ENCODE measurements around the gene MYO10.
"Not testable (repeated sequence)": the region's sequence is repeated elsewhere in the genome, so short reads cannot be mapped to it uniquely, and the experiment has no call there.

MYO10 gene

DNA sequence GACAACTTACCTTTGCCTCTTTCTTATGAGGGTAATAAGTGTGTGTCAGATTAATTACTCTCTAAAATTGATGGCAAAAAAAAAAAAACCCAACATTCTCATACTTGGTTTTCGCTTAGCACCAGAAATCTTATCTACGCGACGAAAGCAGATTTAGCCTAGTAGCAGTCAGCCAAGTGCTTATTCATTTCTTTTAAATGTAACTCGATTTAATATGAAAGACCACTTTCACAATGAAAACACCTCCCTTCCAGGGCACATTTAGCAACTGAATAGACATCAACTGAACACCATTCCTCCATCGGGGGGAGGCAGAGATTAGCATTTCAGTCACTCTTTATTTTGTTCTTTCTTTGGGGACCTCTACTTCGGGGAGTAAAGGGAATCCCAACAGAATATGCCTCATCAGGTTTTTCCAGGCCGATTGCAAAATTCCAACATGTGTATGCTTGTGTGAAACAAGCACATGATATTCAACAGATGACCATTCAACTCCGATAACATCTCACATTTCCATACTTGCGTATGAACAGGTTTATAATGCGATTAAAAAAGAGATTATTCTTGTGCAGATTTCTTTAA lies 195.2 kb downstream of the MYO10 start:
- no peak overlapping the region for H3K27ac ChIP-seq (ENCODE audit: low read length)
- H3K9me3 ChIP-seq (ENCODE audit: control insufficient read depth in 2 of 2, low read length in 2 of 2): no peaks in the 10 kb centered on the region
- peaks cover 0 to 10% of the 10 kb centered on the region in 2 donors for H3K27me3 ChIP-seq (ENCODE audit: control insufficient read depth in 1 of 2, insufficient read depth in 2 of 2, low read length in 2 of 2)
- peaks cover 3% of the 10 kb centered on the region for H3K4me1 ChIP-seq (ENCODE audit: control insufficient read depth, insufficient read depth, low read length)
- peak overlapping the region; percentile 52 to 61 for H3K4me3 ChIP-seq (ENCODE audit: low read length in 2 of 2)
- peak overlapping the region in 1 of 2 donors; percentile 51 for H3K9ac ChIP-seq (ENCODE audit: low read length in 2 of 2)
- no peaks in the 10 kb centered on the region for H3K36me3 ChIP-seq (ENCODE audit: control insufficient read depth in 2 of 2, insufficient read depth in 2 of 2, low read length in 2 of 2)

DNA sequence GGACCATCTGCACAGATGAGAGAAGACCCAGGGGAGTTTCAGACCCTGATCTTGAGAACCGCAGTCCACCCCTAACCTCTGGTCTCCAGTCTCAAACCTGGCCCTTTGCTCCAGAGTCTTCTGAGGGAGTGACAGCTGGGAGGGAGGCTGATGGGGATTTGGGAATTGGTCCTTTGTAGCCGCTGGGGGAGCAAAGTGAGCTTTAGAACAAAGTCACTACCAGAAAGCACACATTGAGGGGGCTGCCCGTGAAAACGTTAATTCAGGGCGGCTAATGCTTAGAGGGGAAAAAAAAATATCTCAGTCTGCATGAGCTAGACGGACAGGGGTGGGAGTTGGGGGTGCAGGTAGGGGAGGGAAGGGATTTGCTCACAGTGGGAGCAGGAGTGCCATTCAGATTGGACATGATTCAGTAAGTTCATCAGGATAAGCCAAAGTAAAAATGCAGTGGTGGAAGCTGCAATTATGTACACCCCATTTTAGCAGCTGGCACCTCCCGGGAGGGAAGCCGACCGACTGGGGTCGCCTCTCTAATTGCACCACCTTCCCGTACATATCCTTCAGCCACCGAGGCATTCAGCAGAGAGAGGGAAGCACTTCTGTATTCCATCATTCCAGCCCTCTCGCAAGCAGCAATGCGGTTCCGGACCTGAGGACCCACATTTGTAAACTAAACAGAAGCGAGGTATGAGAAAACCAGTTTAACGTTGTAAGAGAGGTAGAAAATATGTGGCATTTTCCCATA lies 195.8 kb downstream of the MYO10 start:
- H3K4me1 ChIP-seq (ENCODE audit: control insufficient read depth, insufficient read depth, low read length): peaks cover 5% of the 10 kb centered on the region
- H3K27ac ChIP-seq (ENCODE audit: low read length): no peak overlapping the region
- H3K36me3 ChIP-seq (ENCODE audit: control insufficient read depth in 2 of 2, insufficient read depth in 2 of 2, low read length in 2 of 2): no peaks in the 10 kb centered on the region
- H3K4me3 ChIP-seq (ENCODE audit: low read length in 2 of 2): peak overlapping the region; percentile 52 to 61
- peaks cover 0 to 10% of the 10 kb centered on the region in 2 donors for H3K27me3 ChIP-seq (ENCODE audit: control insufficient read depth in 1 of 2, insufficient read depth in 2 of 2, low read length in 2 of 2)
- H3K9me3 ChIP-seq (ENCODE audit: control insufficient read depth in 2 of 2, low read length in 2 of 2): no peaks in the 10 kb centered on the region
- H3K9ac ChIP-seq (ENCODE audit: low read length in 2 of 2): peak overlapping the region in 1 of 2 donors; percentile 51

DNA sequence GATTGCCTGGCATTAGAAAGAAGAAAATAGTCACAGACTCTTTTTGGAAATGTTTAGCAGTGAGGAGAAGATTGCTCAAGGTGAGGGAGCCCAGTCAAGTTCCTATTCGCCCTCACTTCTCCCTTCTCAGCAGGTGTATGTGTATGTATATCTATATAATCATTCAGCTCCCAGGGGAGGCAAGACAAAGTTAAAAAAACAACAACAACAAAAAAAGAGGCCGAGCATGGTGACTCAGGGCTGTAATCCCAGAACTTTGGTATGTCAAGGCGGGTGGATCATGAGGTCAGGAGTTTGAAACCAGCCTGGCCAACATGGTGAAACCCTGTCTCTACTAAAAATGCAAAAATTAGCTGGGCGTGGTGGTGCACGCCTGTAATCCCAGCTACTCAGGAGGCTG lies 197.7 kb downstream of the MYO10 start:
- not testable (repeated sequence) for H3K27ac ChIP-seq (ENCODE audit: low read length); H3K9me3 ChIP-seq (ENCODE audit: control insufficient read depth in 2 of 2, low read length in 2 of 2)

DNA sequence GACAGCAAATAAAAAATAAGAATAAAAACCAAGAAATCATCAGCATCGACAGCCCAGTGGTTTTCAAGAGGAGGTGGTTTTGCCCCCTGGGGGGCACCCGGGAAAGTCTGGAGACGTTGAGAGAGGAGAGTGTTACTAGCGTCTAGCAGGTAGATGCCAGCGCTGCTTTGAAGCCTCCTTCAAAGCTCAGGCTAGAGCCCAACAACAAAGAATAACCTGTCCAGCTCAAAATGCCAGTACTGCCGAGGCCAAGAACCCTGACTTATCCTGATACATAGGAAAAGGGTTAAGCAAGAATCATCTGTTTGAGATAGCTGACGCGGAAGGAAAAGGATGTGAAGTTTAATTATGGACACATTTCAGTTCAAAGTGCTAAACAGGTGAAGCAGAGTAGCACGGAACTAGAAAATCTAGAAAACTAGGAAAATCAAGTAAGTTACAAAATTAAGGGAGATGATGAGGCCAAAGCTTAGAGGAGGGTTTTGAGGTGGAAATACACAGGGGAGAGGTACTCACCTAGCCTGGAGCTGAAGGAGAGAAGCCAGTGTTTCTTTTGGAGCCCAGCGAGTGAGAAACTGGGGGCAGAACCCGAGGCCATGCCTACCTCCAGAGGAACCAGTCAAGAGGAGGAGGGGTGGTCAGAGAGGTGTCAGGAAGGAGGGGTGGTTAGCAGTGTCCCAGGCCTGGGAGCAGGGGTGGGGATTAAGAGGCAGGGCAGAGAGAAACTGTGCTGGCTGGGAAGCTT lies 198.3 kb downstream of the MYO10 start:
- Histone ChIP-seq H3K36me3 (ENCODE audit: control insufficient read depth in 2 of 2, insufficient read depth in 2 of 2, low read length in 2 of 2) (no peaks in the 10 kb centered on the region), H3K27ac (ENCODE audit: low read length) (no peak overlapping the region), H3K27me3 (ENCODE audit: control insufficient read depth in 1 of 2, insufficient read depth in 2 of 2, low read length in 2 of 2) (peaks cover 0 to 10% of the 10 kb centered on the region in 2 donors), H3K9me3 (ENCODE audit: control insufficient read depth in 2 of 2, low read length in 2 of 2) (no peaks in the 10 kb centered on the region), H3K9ac (ENCODE audit: low read length in 2 of 2) (no peak overlapping the region), H3K4me1 (ENCODE audit: control insufficient read depth, insufficient read depth, low read length) (peaks cover 5% of the 10 kb centered on the region), H3K4me3 (ENCODE audit: low read length in 2 of 2) (no peak overlapping the region)

More for the DNA sequence above, 197.7 kb downstream of the MYO10 start:
- H3K36me3 ChIP-seq (ENCODE audit: control insufficient read depth in 2 of 2, insufficient read depth in 2 of 2, low read length in 2 of 2); H3K4me3 ChIP-seq (ENCODE audit: low read length in 2 of 2); H3K4me1 ChIP-seq (ENCODE audit: control insufficient read depth, insufficient read depth, low read length); H3K9ac ChIP-seq (ENCODE audit: low read length in 2 of 2): not testable (repeated sequence)
- peaks cover 0 to 10% of the 10 kb centered on the region in 2 donors for H3K27me3 ChIP-seq (ENCODE audit: control insufficient read depth in 1 of 2, insufficient read depth in 2 of 2, low read length in 2 of 2)

DNA sequence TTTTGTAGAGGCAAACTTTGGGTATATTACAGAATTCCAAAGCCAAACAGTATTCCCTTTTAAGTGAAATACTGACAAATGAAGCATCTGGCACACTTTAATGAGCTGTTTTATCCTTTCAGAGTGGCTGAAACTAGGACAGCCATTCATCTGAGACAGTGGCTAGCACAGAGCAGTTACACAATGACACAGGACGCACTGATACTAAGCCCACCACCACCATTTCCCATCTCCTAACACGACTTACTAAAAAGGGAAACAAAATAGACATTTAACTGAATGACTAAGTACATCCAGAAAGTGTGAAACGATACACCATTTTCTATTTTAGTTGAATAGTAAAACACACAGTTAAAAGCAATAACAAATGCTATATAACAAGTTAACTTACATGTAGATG lies 198.9 kb downstream of the MYO10 start:
- Histone ChIP-seq H3K36me3 (ENCODE audit: control insufficient read depth in 2 of 2, insufficient read depth in 2 of 2, low read length in 2 of 2) (no peaks in the 10 kb centered on the region), H3K9ac (ENCODE audit: low read length in 2 of 2) (no peak overlapping the region)

DNA sequence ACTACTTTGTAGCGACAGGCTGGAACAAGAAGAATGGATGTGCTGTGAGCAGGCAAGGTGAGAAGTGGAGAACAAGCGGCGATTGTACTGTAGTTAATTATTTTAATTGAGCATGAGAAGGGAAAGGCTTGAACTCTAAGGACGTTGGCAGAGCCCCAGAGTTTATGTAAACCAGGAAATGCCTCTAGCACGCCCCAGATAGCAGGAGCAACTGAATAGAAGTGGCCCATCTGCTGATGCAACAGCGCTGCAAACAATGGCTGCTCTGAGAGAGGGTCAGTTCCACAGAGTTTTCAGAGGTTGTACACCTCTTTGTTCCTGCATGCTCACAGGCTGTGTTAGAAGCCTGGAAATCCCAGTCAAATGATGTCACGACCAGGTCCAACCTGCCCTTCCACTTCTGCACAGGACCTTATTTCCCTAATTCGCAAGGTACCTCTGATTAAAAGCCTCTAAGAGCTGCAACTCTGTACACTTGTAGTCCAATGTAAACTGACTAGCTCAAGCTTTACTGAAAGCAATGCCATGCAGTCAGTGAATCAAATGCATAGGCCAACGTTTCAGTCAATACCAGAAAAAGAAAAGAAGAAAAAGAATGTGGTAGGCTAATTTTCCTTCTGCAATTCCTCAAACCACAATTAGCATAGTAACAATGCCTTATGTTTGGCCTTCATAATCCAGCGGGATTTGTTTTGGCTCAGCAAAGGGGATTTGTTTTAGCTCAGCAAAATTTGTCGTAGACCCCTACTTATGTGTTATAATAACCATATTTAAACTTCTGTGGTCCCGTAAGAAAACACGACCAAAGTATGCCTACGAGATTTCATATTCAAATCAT lies 199.7 kb downstream of the MYO10 start:
- Histone ChIP-seq H3K4me1 (ENCODE audit: control insufficient read depth, insufficient read depth, low read length) (peaks cover 5% of the 10 kb centered on the region), H3K27ac (ENCODE audit: low read length) (no peak overlapping the region)

More for the DNA sequence above, 198.9 kb downstream of the MYO10 start:
- Histone ChIP-seq H3K27ac (ENCODE audit: low read length) (no peak overlapping the region), H3K4me3 (ENCODE audit: low read length in 2 of 2) (no peak overlapping the region), H3K9me3 (ENCODE audit: control insufficient read depth in 2 of 2, low read length in 2 of 2) (no peaks in the 10 kb centered on the region), H3K27me3 (ENCODE audit: control insufficient read depth in 1 of 2, insufficient read depth in 2 of 2, low read length in 2 of 2) (peaks cover 0 to 10% of the 10 kb centered on the region in 2 donors), H3K4me1 (ENCODE audit: control insufficient read depth, insufficient read depth, low read length) (peaks cover 5% of the 10 kb centered on the region)

DNA sequence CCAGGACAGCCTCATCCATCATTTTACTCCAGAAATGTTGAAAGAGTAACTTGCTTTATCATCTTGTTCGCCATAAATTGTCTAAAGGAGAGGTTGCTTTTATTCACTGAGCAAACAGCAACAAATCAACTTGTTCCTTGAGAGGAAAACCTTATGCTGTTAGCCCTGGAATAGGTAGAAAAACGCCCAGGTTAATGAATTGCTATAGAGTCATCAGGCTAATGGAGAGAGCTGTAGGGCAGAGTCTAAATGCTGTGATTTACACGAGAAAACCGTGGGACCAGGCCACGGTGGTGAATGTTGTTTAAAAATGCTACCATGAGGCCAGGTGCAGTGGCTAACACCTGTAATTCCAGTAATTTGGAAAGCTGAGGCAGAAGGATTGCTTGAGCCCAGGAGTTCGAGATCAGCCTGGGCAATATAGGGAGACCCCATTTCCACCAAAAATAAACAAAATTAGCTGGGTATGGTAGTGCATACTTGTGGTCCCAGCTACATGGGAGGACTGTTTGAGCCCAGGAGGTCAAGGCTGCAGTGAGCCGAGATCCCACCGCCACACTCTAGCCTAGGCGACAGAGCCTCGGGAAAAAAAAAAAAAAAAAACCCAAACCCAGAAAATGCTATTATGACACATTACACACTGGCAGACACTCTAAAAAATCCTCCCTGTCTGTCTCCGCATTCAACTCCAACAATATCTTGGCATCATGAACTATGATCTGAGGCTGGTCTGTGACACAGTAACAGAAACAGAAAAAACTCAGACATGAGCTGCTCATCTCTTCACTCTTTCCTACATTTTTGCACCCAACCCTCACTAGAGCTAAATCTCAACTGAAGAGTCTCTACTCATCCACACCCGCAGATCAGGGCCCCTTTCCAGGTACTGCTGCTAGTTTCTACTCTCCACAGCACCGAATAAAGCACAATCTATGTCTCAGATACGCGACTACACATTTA lies 200.7 kb downstream of the MYO10 start:
- Histone ChIP-seq H3K9me3 (ENCODE audit: control insufficient read depth in 2 of 2, low read length in 2 of 2) (no peaks in the 10 kb centered on the region), H3K4me3 (ENCODE audit: low read length in 2 of 2) (no peak overlapping the region), H3K9ac (ENCODE audit: low read length in 2 of 2) (no peak overlapping the region), H3K27ac (ENCODE audit: low read length) (no peak overlapping the region), H3K36me3 (ENCODE audit: control insufficient read depth in 2 of 2, insufficient read depth in 2 of 2, low read length in 2 of 2) (no peaks in the 10 kb centered on the region), H3K27me3 (ENCODE audit: control insufficient read depth in 1 of 2, insufficient read depth in 2 of 2, low read length in 2 of 2) (peaks cover 0 to 9% of the 10 kb centered on the region in 2 donors), H3K4me1 (ENCODE audit: control insufficient read depth, insufficient read depth, low read length) (peaks cover 5% of the 10 kb centered on the region)

More for the DNA sequence above, 199.7 kb downstream of the MYO10 start:
- H3K9me3 ChIP-seq (ENCODE audit: control insufficient read depth in 2 of 2, low read length in 2 of 2): no peaks in the 10 kb centered on the region
- H3K27me3 ChIP-seq (ENCODE audit: control insufficient read depth in 1 of 2, insufficient read depth in 2 of 2, low read length in 2 of 2): peaks cover 0 to 10% of the 10 kb centered on the region in 2 donors
- H3K9ac ChIP-seq (ENCODE audit: low read length in 2 of 2): no peak overlapping the region
- H3K36me3 ChIP-seq (ENCODE audit: control insufficient read depth in 2 of 2, insufficient read depth in 2 of 2, low read length in 2 of 2): no peaks in the 10 kb centered on the region
- no peak overlapping the region for H3K4me3 ChIP-seq (ENCODE audit: low read length in 2 of 2)

DNA sequence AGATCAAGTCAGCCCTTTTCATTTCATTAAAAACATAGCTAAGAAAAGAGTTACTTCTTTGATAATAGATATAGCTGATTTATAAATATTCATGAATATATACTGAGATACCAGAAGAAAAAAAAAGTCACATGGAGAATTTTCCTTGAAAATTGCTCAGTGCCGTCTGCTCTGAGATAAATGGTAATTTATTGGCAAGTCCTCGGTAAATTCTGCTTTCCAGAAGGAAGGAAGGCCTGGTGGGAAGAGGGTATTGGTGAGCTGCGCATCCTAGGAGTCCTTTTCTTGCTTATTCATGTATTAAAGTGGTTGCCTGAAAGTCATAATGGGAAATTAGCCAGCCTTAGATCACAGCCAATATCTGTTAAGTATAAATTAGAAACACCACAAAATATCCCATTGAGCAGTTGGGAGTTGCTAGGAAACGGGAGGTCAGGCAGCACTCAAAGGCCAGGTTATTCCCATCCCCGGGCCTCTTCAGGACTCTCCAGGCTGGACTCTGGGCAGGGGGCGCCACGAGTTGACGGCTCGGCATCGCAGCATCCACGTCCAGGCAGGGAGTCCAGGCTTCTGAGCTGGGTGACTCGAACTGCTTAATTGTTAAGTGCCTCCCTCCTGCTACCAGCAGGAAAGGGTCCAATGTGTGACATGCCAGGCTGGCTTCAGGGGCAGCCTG lies 202.6 kb downstream of the MYO10 start:
- H3K27me3 ChIP-seq (ENCODE audit: control insufficient read depth in 1 of 2, insufficient read depth in 2 of 2, low read length in 2 of 2): peaks cover 0 to 3% of the 10 kb centered on the region in 2 donors
- H3K4me1 ChIP-seq (ENCODE audit: control insufficient read depth, insufficient read depth, low read length): peaks cover 5% of the 10 kb centered on the region
- H3K27ac ChIP-seq (ENCODE audit: low read length): no peak overlapping the region
- no peak overlapping the region for H3K9ac ChIP-seq (ENCODE audit: low read length in 2 of 2)
- H3K9me3 ChIP-seq (ENCODE audit: control insufficient read depth in 2 of 2, low read length in 2 of 2): peaks cover 0 to 5% of the 10 kb centered on the region in 2 donors
- no peaks in the 10 kb centered on the region for H3K36me3 ChIP-seq (ENCODE audit: control insufficient read depth in 2 of 2, insufficient read depth in 2 of 2, low read length in 2 of 2)
- H3K4me3 ChIP-seq (ENCODE audit: low read length in 2 of 2): no peak overlapping the region

DNA sequence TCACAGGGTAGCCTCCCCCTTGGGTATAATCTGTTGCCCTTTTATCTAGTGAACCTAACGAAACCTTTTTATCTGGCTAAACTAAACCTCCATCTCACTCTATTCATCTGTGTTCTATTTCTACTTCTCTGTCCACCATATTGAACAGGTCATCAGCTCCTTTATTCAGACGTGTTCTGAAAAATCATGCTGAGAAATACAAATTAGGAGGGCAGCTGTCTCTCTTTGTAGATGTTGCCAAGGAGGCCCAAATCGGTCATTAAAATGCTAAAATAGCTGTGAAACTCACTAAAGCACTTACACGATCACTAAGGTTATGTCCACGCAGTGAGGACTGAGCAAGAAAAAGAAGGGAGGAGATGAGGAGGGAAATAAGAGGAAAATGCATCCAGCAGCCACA lies 203.7 kb downstream of the MYO10 start:
- H3K36me3 ChIP-seq (ENCODE audit: control insufficient read depth in 2 of 2, insufficient read depth in 2 of 2, low read length in 2 of 2): no peaks in the 10 kb centered on the region
- H3K27ac ChIP-seq (ENCODE audit: low read length): no peak overlapping the region
- H3K4me3 ChIP-seq (ENCODE audit: low read length in 2 of 2): no peak overlapping the region
- peaks cover 11% of the 10 kb centered on the region for H3K4me1 ChIP-seq (ENCODE audit: control insufficient read depth, insufficient read depth, low read length)
- H3K9me3 ChIP-seq (ENCODE audit: control insufficient read depth in 2 of 2, low read length in 2 of 2): peaks cover 0 to 5% of the 10 kb centered on the region in 2 donors
- H3K27me3 ChIP-seq (ENCODE audit: control insufficient read depth in 1 of 2, insufficient read depth in 2 of 2, low read length in 2 of 2): peaks cover 0 to 3% of the 10 kb centered on the region in 2 donors
- H3K9ac ChIP-seq (ENCODE audit: low read length in 2 of 2): no peak overlapping the region
